GM19468 (cell line): ENCODE measurements around the gene ATP2A3.
"Not testable (repeated sequence)": the region's sequence is repeated elsewhere in the genome, so short reads cannot be mapped to it uniquely, and the experiment has no call there.

Source experiments
- ATAC-seq: cut with Tn5 transposase; IDR thresholded peaks from one replicate; pipeline ENCODE4 v1.9.1; 2021; ENCODE audit warnings: mild to moderate bottlenecking, moderate library complexity, moderate number of reproducible peaks; ENCODE audit not compliant: unreplicated experiment; ENCODE audit errors: extremely low read depth

Gene ATP2A3

DNA sequence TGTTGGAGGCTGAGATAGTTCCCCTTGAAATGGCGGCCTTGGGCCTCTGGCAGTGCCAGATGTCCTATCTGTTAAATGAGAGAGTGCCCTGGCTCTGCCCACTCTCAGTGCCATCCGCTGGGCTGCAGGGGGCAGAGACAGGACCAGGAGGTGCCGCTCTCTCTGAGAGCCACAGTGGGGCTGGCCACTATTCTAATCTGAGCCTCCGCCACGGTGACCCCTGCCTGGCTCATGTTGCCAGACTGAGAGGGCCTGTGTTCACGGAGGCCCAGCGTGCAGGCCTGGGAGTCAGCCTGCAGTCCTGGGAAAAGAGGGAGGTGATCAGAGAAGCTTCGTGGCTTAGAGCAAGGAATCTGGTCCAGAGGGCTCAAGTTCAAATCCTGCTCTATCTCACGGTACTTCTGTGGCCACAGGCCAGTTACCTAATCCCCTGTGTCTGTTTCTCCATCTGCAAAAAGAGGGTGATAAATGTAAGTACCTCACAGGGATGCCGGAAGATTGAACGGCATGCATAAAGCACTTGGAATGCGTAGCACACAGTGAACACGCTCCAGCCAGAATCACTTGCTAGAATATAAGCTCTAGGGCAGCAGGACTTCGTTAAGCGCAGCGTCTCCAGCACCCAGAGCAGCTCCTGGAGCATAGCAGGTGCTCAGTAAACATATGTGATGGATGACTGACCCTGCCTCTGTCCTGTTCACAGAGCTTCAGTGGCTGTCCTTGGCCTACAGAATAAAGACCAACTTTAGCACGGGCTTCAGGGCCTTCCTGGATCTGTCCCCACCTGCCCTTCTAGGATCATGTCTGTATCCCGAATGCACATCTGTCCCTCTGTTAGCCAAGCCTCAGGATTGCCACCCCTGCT lies 6.3 kb downstream of the ATP2A3 start:
- ATAC-seq = no peak

DNA sequence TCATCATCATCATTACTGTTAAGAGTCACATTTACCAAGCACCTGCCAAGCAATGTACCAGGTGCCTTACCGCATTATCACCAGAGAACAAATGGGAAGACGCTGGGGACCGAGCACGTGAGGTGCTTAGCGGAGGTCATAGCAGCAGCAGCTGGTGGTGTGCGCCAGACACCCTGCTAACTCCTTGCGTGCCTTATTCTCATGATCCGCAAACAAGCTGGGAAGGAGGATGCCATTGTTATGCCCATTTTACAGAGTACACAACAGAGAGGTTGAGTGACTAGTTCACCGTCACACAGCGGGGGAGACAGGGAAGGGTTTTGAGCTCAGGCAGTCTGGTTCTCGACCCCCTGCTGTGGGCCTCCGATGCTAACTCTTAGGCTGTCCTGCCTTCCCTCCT lies 7.3 kb downstream of the ATP2A3 start:
- ATAC-seq = no peak

DNA sequence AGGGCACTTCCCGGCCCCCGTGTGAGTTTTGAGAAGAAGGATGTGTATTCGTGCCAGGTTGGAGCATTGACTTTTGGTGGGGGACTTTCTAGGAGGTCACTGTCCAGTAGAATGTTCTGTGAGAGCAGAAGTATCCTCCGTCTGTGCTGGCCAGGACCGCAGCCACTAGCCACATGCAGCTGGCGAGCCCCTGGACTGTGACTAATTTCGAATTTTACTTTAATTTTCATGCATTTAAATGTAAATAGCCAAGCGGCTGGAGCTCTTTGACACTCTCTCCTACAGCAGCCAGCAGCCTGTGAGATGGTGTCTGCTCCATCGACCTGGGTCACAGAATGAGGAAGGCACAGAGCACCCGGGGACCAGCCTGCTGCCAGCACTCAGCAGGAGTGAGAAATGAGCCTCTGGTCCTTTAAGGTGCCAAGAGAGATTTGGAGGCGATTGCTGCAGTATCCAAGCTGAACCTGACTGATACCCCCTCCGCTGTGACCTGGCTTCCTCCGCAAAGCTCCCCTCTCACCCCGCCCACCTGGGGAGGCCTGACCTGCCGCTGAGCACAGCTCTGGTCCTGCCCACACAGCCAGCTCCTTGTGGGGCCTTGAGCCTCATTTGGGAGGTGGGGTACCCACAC lies 7.8 kb downstream of the ATP2A3 start:
- no peak for ATAC-seq

GRCh38 chr17:3955673-3955988 lies 8.6 kb downstream of the ATP2A3 start:
- ATAC-seq = no peak

- no peak for ATAC-seq
Measured at GRCh38 chr17:3954976-3955672, 9.1 kb downstream of the ATP2A3 start.

GRCh38 chr17:3954086-3954485 lies 10.2 kb downstream of the ATP2A3 start:
- no peak for ATAC-seq

- no peak for ATAC-seq
Measured at GRCh38 chr17:3953542-3953941, 10.7 kb downstream of the ATP2A3 start.

DNA sequence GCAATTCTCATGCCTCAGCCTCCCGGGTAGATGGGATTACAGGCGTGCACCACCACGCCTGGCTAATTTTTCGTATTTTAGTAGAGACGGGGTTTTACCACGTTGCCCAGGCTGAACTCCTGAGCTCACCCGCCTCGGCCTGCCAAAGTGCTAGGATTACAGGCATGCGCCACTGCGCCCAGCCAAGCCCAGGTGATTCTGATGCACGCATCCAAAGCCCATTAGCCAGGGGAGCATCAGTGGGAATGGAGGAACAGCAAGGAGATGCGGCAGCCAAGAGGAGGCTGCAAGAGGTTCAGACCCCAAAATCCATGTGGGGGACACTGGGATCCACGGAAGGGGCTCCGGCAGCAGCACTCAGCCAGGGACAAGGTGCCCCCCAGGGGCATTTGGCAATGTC lies 12.1 kb downstream of the ATP2A3 start:
- no peak for ATAC-seq

DNA sequence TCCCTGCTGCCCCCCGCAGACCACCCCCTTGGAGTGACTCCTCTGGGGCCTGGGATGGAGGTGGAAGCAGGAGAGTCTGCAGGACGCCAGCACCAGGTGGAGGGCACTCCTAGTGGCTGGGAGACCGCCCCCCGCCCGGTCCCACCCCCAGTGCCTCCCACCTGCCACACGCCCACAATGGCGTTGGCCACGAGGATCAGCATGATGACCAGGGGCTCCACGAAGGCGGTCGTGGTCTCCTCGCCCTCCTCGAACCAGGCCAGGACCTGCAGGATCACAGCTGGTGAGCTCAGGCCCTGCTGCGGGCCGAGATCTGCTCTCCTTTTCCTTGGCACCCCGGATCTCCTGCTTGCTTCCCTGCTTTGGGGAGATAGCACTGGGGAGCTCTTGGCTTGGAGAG lies 12.8 kb downstream of the ATP2A3 start:
- ATAC-seq = no peak

GRCh38 chr17:3951003-3951402 lies 13.2 kb downstream of the ATP2A3 start:
- no peak for ATAC-seq

- ATAC-seq = no peak
Measured at GRCh38 chr17:3950584-3950983, 13.7 kb downstream of the ATP2A3 start.

GRCh38 chr17:3949418-3949817 lies 14.8 kb downstream of the ATP2A3 start:
- no peak for ATAC-seq

DNA sequence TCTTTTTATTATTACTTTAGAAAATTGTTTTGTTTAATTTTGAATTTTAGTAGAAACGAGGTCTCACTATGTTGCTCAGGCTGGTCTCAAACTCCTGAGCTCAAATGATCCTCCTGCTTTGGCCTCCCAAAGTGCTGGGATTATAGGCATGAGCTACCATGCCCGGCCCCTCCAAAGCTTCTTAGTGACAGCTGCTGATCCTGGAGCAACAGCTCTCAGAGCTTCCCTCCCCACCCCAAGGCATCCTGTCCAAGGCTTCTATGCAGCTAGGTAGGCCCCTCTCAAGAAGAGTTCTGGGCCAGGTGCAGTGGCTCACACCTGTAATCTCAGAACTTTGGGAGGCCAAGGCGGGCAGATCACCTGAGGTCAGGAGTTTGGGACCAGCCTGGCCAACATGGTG lies 15.7 kb downstream of the ATP2A3 start:
- not testable (repeated sequence) for ATAC-seq

GRCh38 chr17:3947318-3947810 lies 16.9 kb downstream of the ATP2A3 start:
- ATAC-seq = no peak

DNA sequence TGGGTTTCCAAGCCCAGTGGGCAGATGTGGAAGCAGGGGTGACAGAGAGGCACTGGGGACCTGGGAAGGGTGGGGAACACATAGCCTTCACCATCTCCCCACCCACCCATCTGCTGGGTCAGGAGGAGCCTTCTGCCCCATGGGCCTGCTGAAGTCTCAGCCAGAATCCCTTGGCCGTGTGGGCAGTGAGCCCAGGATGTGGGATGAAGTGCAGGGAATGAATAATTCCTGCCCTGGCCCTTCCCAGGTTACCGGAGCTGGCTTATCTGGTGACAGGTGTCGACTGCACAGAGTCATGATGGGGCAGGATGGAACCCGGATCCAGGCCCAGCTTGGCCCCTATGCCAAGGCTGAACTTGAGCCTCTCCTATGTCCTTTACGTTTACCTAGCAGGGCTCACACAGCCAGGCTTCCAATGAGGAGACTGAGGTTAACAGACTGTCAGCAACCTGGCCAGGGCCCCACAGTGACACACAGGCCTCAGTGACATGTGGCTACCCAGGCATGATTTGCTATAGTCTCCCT lies 17.5 kb downstream of the ATP2A3 start:
- no peak for ATAC-seq

DNA sequence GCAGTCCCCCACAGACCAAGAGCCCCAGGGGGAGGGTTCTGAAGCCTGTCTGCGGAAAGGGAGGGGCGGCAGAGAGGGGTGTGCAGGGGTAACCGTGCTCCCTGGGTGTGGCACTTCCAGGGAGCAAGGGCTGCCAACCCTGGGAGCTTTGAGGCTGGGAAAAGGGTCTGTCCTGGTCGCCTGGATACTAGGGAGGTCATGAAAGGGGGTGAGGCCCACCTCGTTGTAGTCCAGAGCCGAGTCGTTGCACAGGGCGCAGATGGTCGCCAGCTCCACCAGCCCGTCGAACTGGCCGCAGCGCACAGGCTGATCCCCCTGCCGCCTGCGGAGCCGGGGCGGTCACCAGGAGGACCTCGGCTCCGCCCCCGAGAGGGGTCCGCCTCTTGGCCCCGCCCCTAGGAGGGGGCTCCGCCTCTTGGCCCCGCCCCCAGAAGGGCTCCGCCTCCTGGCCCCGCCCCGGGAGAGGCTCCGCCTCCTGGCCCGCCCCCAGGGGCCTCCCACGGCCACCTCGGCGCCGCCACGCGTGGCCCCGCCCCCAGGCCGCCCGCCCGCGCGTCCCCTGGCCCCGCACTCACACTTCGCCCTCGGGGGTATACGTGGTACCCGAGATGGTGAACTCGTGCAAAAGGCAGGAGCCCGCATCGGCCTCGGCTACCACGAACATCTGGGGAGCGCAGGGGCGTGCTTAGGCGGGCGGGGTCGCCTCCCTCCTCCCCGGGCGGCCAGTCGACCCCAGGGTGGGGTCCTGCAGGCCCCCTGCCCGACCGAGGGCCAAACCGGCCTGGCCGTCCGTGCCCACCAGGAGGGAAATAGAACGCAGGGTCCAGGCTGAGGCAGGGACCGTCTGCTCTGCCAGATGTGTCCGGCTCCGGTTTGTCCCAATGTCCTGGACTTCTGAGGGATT lies 19.5 kb downstream of the ATP2A3 start:
- ATAC-seq = no peak

GRCh38 chr17:3943240-3943891 lies 20.9 kb downstream of the ATP2A3 start:
- ATAC-seq = no peak

- ATAC-seq = no peak
Measured at GRCh38 chr17:3940965-3941698, 23.1 kb downstream of the ATP2A3 start.

- no peak for ATAC-seq
Measured at GRCh38 chr17:3937359-3937758, 26.9 kb downstream of the ATP2A3 start.
